RWPE1 (cell line): ENCODE measurements around the gene ZRANB3.
"Not testable (repeated sequence)": the region's sequence is repeated elsewhere in the genome, so short reads cannot be mapped to it uniquely, and the experiment has no call there.

ENCODE experiments used
- CTCF ChIA-PET: fragments of 350-600 bp; sonication (Branson Sonifier 250); formaldehyde crosslinking; extraction: SDS; loops from one replicate; lab custom pipeline; 2021; lab: Yijun Ruan, JAX
- POLR2A ChIA-PET: fragments of 400-600 bp; formaldehyde crosslinking; extraction: SDS; loops from one replicate; lab custom pipeline; 2020; ENCODE audit warnings: antibody characterized with exemption; ENCODE audit not compliant: low non-redundant PET; lab: Yijun Ruan, JAX
- DNase-seq: peaks from one replicate; pipeline ENCODE4 v3.0.0; 2012; ENCODE audit warnings: low spot score
- H3K27ac ChIP-seq: fragments of 450-650 bp; 2 replicates; pipeline ENCODE4 v1.5.1; 2017
- TF ChIP-seq, protein P1 (sequence below): fragments of 450-650 bp; conservative IDR thresholded peaks from 2 replicates; pipeline ENCODE4 v1.5.1; 2017; ENCODE audit warnings: low read depth, mild to moderate bottlenecking

The ZRANB3 gene

DNA sequence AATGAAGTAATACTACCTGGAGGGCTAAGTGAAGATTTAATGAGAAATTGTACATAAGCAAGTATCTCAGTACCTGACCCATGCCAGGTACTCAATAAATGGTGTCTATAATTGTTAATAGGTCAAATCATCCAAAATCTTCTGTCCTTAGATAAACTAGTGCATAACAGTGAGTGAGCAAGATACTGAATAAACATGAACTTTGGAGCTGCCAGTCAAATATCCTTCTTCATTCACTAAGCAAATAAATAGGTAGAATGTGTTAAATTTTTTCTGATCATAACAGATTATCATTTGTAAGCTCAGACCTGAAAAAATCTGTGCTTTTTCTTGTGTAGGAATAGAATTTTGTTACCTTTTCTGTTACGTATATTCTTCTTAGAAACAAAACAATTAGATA is 439.3 kb downstream of the ZRANB3 start:
- no peak overlapping the region for H3K27ac ChIP-seq
- CTCF ChIA-PET, result interaction anchor here (0.6 kb wide), 1 partner anchor 19 kb away, joined by 4 read pairs; no protein-coding TSS in a partner anchor
- POLR2A ChIA-PET, result no interaction called here
- DNase-seq, result no peak
- TF ChIP-seq, protein P1, sequence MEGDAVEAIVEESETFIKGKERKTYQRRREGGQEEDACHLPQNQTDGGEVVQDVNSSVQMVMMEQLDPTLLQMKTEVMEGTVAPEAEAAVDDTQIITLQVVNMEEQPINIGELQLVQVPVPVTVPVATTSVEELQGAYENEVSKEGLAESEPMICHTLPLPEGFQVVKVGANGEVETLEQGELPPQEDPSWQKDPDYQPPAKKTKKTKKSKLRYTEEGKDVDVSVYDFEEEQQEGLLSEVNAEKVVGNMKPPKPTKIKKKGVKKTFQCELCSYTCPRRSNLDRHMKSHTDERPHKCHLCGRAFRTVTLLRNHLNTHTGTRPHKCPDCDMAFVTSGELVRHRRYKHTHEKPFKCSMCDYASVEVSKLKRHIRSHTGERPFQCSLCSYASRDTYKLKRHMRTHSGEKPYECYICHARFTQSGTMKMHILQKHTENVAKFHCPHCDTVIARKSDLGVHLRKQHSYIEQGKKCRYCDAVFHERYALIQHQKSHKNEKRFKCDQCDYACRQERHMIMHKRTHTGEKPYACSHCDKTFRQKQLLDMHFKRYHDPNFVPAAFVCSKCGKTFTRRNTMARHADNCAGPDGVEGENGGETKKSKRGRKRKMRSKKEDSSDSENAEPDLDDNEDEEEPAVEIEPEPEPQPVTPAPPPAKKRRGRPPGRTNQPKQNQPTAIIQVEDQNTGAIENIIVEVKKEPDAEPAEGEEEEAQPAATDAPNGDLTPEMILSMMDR, result no peak

DNA sequence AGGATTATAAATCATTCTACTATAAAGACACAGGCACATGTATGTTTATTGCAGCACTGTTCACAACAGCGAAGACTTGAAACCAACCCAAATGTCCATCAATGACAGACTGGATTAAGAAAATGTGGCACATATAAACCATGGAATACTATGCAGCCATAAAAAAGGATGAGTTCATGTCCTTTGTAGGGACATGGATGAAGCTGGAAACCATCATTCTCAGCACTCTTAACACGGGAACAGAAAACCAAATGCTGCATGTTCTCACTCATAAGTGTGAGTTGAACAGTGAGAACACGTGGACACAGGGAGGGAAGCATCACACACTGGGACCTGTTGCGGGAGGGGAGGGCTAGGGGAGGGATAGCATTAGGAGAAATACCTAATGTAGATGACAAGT is 441.4 kb downstream of the ZRANB3 start:
- POLR2A ChIA-PET, H3K27ac ChIP-seq, CTCF ChIA-PET, DNase-seq: not testable (repeated sequence)
